OCI-LY1 (cell line): ENCODE measurements around the gene SP8.
"Not testable (repeated sequence)": the region's sequence is repeated elsewhere in the genome, so short reads cannot be mapped to it uniquely, and the experiment has no call there.

Experiments used
- H2AFZ ChIP-seq: fragments of 200-600 bp; sonication (generic), shearing (Covaris generic); 2 replicates; pipeline ENCODE4 v1.6.0; 2014; ENCODE audit warnings: antibody characterized with exemption, mild to moderate bottlenecking, low read length
- H3F3A ChIP-seq: fragments of 200-600 bp; sonication (generic), shearing (Covaris generic); 2 replicates; pipeline ENCODE4 v1.6.0; 2014; ENCODE audit warnings: mild to moderate bottlenecking, antibody characterized with exemption, low read length, moderate library complexity; ENCODE audit not compliant: insufficient read depth
- H3K27ac ChIP-seq: fragments of 200-600 bp; sonication (generic); 2 replicates; pipeline ENCODE4 v1.5.1; 2014; ENCODE audit warnings: low read length, mixed run types, mild to moderate bottlenecking, low read depth; ENCODE audit not compliant: poor library complexity, severe bottlenecking
- H3K27me3 ChIP-seq: fragments of 200-600 bp; sonication (generic); 2 replicates; pipeline ENCODE4 v1.6.0; 2014; ENCODE audit warnings: antibody characterized with exemption, mild to moderate bottlenecking, low read length, moderate library complexity; ENCODE audit not compliant: insufficient read depth
- H3K36me3 ChIP-seq: fragments of 200-600 bp; sonication (generic); 2 replicates; pipeline ENCODE4 v1.6.1; 2014; ENCODE audit warnings: mild to moderate bottlenecking, antibody characterized with exemption, low read length, moderate library complexity, mixed read lengths; ENCODE audit not compliant: insufficient read depth
- H3K4me1 ChIP-seq: fragments of 200-600 bp; sonication (generic); 2 replicates; pipeline ENCODE4 v1.5.1; 2014; ENCODE audit warnings: mild to moderate bottlenecking, low read length, moderate library complexity; ENCODE audit not compliant: insufficient read depth, severe bottlenecking
- H3K4me2 ChIP-seq: fragments of 200-600 bp; sonication (generic), shearing (Covaris generic); 2 replicates; pipeline ENCODE4 v1.6.1; 2014; ENCODE audit warnings: low read length
- H3K4me3 ChIP-seq: fragments of 200-600 bp; sonication (generic); 2 replicates; pipeline ENCODE4 v1.5.1; 2014; ENCODE audit warnings: low read length, low read depth, mild to moderate bottlenecking, mixed read lengths; ENCODE audit not compliant: poor library complexity, severe bottlenecking
- H3K79me2 ChIP-seq: fragments of 200-600 bp; shearing (Covaris generic); 2 replicates; pipeline ENCODE4 v1.6.1; 2016; ENCODE audit warnings: mixed run types, low read length, mixed read lengths; ENCODE audit not compliant: insufficient read depth
- H3K9ac ChIP-seq: fragments of 200-600 bp; sonication (generic), shearing (Covaris generic); 2 replicates; pipeline ENCODE4 v1.6.1; 2014; ENCODE audit warnings: mild to moderate bottlenecking, low read length, mixed read lengths
- H3K9me2 ChIP-seq: fragments of 200-600 bp; sonication (generic), shearing (Covaris generic); 2 replicates; pipeline ENCODE4 v1.6.1; 2014; ENCODE audit warnings: low read depth, mild to moderate bottlenecking, low read length, mixed read lengths
- H3K9me3 ChIP-seq: fragments of 200-600 bp; shearing (Covaris generic); 2 replicates; pipeline ENCODE4 v1.6.1; 2014; ENCODE audit warnings: low read length, mixed read lengths
- H4K20me1 ChIP-seq: fragments of 200-600 bp; sonication (generic), shearing (Covaris generic); 2 replicates; pipeline ENCODE4 v1.6.0; 2016; ENCODE audit warnings: mild to moderate bottlenecking, low read length; ENCODE audit not compliant: insufficient read depth
- EZH2 ChIP-seq: fragments of 200-600 bp; sonication (generic), shearing (Covaris generic); IDR thresholded peaks from 2 replicates; pipeline ENCODE4 v1.8.0; 2017; ENCODE audit warnings: borderline replicate concordance, mixed run types, mild to moderate bottlenecking, antibody characterized with exemption, low read length, moderate library complexity, mixed read lengths
- TF ChIP-seq, protein P1 (sequence below): fragments of 200-600 bp; sonication (generic), shearing (Covaris generic); IDR thresholded peaks from 2 replicates; pipeline ENCODE4 v1.5.1; 2017; ENCODE audit warnings: mild to moderate bottlenecking, antibody characterized with exemption, low read length, moderate library complexity, mixed read lengths

The SP8 gene

GRCh38 chr7:20825555-20825954 lies 38.9 kb upstream of the SP8 start:
- H3K4me3 ChIP-seq = no peak overlapping the region
- H2AFZ ChIP-seq = no peak overlapping the region

GRCh38 chr7:20821390-20821789 lies 34.7 kb upstream of the SP8 start:
- not testable (repeated sequence) for H3K9me2 ChIP-seq, H3K9ac ChIP-seq, H4K20me1 ChIP-seq, H3K36me3 ChIP-seq, H3K4me2 ChIP-seq, H3K27ac ChIP-seq, H3K79me2 ChIP-seq, H3F3A ChIP-seq, H2AFZ ChIP-seq, H3K4me3 ChIP-seq, H3K27me3 ChIP-seq, H3K9me3 ChIP-seq, H3K4me1 ChIP-seq

More at GRCh38 chr7:20825555-20825954, 38.9 kb upstream of the SP8 start:
- Histone ChIP-seq H3K9me3 (no peaks in the 10 kb centered on the region), H3K9ac (no peak overlapping the region), H3K4me2 (no peak overlapping the region), H3K27ac (no peak overlapping the region), H3F3A (no peaks in the 10 kb centered on the region), H4K20me1 (no peaks in the 10 kb centered on the region), H3K4me1 (no peaks in the 10 kb centered on the region), H3K36me3 (no peaks in the 10 kb centered on the region), H3K27me3 (no peaks in the 10 kb centered on the region; the same call in 1 of the 2 replicates), H3K79me2 (no peaks in the 10 kb centered on the region), H3K9me2 (no peaks in the 10 kb centered on the region; the same call in 1 of the 2 replicates)
- no peak for TF ChIP-seq EZH2
- TF ChIP-seq, protein P1, sequence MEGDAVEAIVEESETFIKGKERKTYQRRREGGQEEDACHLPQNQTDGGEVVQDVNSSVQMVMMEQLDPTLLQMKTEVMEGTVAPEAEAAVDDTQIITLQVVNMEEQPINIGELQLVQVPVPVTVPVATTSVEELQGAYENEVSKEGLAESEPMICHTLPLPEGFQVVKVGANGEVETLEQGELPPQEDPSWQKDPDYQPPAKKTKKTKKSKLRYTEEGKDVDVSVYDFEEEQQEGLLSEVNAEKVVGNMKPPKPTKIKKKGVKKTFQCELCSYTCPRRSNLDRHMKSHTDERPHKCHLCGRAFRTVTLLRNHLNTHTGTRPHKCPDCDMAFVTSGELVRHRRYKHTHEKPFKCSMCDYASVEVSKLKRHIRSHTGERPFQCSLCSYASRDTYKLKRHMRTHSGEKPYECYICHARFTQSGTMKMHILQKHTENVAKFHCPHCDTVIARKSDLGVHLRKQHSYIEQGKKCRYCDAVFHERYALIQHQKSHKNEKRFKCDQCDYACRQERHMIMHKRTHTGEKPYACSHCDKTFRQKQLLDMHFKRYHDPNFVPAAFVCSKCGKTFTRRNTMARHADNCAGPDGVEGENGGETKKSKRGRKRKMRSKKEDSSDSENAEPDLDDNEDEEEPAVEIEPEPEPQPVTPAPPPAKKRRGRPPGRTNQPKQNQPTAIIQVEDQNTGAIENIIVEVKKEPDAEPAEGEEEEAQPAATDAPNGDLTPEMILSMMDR = no peak

DNA sequence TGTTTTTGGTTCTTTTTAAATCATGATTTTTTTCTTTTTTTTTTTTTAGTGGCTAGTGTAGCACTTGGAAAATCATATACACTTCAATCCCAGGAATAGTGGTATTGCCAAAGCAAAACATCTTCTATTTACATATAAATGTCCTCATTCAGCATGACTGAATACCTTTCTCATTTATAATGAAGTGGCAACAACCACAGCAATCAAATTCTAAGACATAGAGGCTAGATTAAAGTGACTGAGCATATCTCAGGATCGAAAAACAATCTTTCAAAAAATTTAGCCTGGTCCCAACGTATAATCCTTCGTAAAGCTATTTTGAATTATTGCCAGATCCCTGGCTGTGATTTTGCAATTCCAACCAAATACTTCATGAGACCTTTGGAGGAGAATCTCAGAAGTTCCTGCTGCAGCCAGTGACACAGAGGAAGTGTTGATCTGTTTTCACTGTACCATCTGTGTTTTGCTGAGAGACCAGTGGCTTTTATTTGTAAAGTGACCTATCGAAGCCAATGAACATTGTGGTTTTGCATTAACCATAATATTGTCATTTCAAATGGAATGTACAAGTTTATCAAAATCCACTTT lies 29.8 kb upstream of the SP8 start:
- H3K9me2 ChIP-seq = no peaks in the 10 kb centered on the region; the same call in 1 of the 2 replicates
- no peak overlapping the region for H3K9ac ChIP-seq
- H3K27ac ChIP-seq = no peak overlapping the region
- H3K9me3 ChIP-seq = no peaks in the 10 kb centered on the region
- H2AFZ ChIP-seq = no peak overlapping the region
- no peaks in the 10 kb centered on the region for H3K36me3 ChIP-seq
- H3K79me2 ChIP-seq = no peaks in the 10 kb centered on the region
- no peaks in the 10 kb centered on the region for H3K27me3 ChIP-seq
- H3K4me3 ChIP-seq = no peak overlapping the region
- H3F3A ChIP-seq = no peaks in the 10 kb centered on the region
- H4K20me1 ChIP-seq = no peaks in the 10 kb centered on the region
- no peak overlapping the region for H3K4me2 ChIP-seq
- no peak for TF ChIP-seq EZH2
- H3K4me1 ChIP-seq = no peaks in the 10 kb centered on the region

DNA sequence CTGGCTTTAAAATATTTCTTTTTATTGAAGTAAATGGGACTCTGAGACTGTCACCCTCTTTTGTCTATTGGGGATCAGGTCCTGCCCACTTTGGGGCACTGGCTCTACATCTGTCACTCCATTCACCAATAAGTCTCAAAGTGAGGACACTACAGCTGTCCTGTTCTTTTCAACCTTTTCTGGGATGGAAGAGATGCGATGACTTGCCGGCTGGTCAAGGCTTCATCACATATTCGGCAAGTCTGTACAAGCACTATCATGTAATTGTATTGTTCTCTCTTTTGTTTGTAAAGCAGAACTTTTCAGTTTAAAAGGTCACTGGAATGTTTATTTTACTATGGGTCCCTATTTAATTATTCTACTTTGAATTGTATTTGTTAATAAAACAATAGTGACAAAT lies 17.7 kb upstream of the SP8 start:
- TF ChIP-seq, protein P1 = no peak
- no peak for TF ChIP-seq EZH2
- no peaks in the 10 kb centered on the region for H3K27me3 ChIP-seq

More for the DNA sequence above, 17.7 kb upstream of the SP8 start:
- no peaks in the 10 kb centered on the region for H3K79me2 ChIP-seq
- H3K36me3 ChIP-seq = no peaks in the 10 kb centered on the region
- no peaks in the 10 kb centered on the region for H3K9me3 ChIP-seq
- no peaks in the 10 kb centered on the region for H4K20me1 ChIP-seq
- no peak overlapping the region for H3K27ac ChIP-seq
- no peak overlapping the region for H3K4me2 ChIP-seq
- no peak overlapping the region for H2AFZ ChIP-seq
- no peaks in the 10 kb centered on the region for H3F3A ChIP-seq
- H3K9ac ChIP-seq = no peak overlapping the region
- no peaks in the 10 kb centered on the region for H3K9me2 ChIP-seq
- H3K4me3 ChIP-seq = no peak overlapping the region
- H3K4me1 ChIP-seq = no peaks in the 10 kb centered on the region
